NB4 (cell line): ENCODE measurements around the gene CRLF2.

ENCODE experiments used
- DNase-seq: peaks from one replicate; pipeline ENCODE4 v3.0.0; 2010; ENCODE audit warnings: low read depth
- H3K4me3 ChIP-seq: one replicate; pipeline ENCODE4 v1.5.1; 2011; ENCODE audit warnings: mild to moderate bottlenecking, low read depth, low read length, moderate library complexity
- MYC ChIP-seq: IDR thresholded peaks from 2 replicates; pipeline ENCODE4 v1.6.1; 2011; ENCODE audit warnings: low read depth, low read length
- POLR2A ChIP-seq: IDR thresholded peaks from 2 replicates; pipeline ENCODE4 v1.6.1; 2011; ENCODE audit warnings: mild to moderate bottlenecking; ENCODE audit not compliant: insufficient read length; ENCODE audit errors: extremely low read depth
- TF ChIP-seq, protein P1 (sequence below): IDR thresholded peaks from one replicate; pipeline ENCODE4 v1.5.1; 2012; ENCODE audit warnings: low read depth, low read length
- TF ChIP-seq, protein P2 (sequence below): IDR thresholded peaks from 2 replicates; pipeline ENCODE4 v1.6.1; 2011; ENCODE audit warnings: low read depth, low read length

The CRLF2 gene

DNA sequence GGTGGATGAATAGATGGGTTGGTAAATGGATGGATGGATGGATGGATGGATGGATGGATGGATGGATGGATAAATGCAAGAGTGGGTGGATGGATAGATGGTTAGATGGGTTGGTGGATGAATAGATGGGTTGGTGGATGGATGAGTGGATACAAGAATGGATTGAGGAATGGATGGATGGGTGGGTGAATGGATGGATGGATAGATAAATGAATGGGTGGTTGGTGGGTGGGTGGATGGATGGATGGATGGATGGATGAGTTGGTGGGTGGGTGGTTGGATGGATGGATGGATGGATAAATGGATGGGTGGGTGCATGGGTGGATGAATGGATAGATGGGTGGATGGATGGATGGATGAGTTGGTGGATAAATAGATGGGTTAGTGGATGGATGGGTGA is 13.8 kb upstream of the CRLF2 start:
- H3K4me3 ChIP-seq = no peak overlapping the region
- no peak for DNase-seq
- no peak for TF ChIP-seq MYC
- TF ChIP-seq, protein P1, sequence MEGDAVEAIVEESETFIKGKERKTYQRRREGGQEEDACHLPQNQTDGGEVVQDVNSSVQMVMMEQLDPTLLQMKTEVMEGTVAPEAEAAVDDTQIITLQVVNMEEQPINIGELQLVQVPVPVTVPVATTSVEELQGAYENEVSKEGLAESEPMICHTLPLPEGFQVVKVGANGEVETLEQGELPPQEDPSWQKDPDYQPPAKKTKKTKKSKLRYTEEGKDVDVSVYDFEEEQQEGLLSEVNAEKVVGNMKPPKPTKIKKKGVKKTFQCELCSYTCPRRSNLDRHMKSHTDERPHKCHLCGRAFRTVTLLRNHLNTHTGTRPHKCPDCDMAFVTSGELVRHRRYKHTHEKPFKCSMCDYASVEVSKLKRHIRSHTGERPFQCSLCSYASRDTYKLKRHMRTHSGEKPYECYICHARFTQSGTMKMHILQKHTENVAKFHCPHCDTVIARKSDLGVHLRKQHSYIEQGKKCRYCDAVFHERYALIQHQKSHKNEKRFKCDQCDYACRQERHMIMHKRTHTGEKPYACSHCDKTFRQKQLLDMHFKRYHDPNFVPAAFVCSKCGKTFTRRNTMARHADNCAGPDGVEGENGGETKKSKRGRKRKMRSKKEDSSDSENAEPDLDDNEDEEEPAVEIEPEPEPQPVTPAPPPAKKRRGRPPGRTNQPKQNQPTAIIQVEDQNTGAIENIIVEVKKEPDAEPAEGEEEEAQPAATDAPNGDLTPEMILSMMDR = no peak
- TF ChIP-seq, protein P2, sequence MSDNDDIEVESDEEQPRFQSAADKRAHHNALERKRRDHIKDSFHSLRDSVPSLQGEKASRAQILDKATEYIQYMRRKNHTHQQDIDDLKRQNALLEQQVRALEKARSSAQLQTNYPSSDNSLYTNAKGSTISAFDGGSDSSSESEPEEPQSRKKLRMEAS = no peak
- TF ChIP-seq POLR2A = no peak

DNA sequence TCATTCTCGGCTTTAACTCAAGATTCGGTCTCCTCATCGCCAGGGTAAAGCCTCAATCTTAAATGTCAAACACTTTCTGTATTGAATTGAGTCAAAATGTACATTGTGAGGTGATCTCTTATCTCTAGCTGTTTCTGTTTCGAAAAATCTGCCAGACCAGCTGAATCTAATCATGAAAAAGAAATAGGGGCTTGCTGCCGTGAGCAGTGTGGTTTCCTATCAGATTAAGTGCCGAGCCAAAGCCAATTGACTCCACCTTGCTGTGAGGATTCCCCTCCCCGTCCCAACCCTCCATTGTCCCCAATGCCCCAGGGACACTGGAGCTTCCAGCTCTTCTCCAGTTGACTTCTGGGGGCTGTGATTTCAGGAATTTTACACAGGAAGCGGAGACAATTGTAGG is 12.5 kb upstream of the CRLF2 start:
- TF ChIP-seq, protein P2 = no peak
- TF ChIP-seq MYC (no peak), POLR2A (no peak)
- TF ChIP-seq, protein P1 = no peak
- no peak for DNase-seq
- no peak overlapping the region for H3K4me3 ChIP-seq

DNA sequence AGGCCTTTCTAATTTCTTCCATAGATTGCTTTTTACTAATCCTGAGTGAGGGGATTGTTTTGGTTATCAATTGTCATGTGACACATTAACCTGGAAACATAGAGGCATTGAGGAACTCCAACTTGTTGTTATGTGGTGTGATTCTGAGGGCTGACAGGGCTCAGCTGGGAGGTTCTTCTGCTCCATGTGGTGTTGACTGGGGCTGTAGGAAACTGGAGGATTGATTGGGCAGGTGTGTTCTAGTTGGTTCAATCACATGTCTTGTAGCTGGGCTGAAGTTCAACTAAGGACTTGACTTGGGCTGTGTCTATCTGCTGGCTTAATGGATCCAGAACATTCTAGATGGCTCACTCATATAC is 10.8 kb upstream of the CRLF2 start:
- TF ChIP-seq, protein P2 = 0 out of 2 replicates have a peak, but pooled peaks have one; percentile 17
- no peak for TF ChIP-seq POLR2A
- H3K4me3 ChIP-seq = no peak overlapping the region
- DNase-seq = no peak

DNA sequence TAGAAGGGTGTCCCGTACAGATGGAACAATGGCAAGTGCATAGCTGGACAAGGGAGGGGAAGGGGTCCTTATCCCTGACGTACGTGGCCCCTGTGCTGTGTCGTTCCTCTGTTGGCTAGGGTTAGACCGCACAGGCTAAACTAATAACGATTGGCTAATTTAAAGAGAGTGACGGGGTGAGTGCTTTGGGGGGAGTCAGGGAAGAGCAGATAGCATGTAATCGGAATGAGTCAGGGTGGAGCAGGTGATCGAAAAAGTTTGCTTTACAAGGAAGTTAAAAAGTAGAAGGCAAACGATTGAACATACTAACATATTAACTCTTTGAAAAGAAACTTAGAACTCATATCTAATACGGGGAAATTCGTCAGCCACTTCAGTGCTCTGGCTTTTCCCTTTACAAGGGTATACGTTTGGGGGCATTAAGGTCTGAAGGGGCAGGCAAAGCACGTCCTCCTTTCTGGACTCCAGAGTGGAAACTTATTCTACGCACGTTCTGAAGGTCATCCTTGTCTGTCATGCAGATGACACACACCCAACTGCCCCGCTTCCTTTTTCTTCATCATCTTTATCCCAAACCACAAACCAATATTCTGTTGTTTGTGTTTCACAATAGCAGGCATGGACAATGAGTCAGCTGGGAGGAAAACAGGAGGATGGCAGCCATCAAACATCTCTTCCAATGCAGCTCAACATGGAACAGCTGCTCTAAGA is 10.2 kb upstream of the CRLF2 start:
- H3K4me3 ChIP-seq = no peak overlapping the region
- peak; percentile 88 for DNase-seq
- TF ChIP-seq, protein P2 = no peak
- TF ChIP-seq POLR2A = no peak
- TF ChIP-seq MYC = peak; percentile 53

DNA sequence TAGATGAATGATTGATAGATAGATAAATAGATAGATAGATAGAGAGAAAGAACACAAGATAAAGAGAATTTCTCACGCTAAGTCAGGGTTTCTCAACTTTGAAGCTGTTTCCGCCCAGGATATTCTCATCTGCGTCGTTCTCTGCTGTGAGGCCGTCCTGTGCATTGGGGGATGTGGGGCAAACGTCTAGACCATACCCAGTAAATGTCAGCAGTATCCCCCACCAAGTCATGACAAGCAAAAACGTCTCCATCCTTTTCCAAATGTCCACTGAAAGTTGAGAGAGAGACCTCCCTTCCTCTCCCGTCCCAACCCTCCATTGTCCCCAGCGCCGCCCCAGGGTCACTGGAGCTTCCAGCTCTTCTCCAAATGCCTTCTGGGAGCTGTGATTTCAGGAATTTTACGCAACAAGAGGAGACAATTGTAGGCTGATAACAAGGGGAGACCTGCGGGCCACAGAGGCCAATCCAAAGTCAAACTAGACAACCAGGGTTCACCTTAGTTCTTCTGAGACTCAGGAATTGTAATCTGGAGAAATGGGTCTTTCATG is 8.9 kb upstream of the CRLF2 start:
- H3K4me3 ChIP-seq = no peak overlapping the region
- TF ChIP-seq, protein P2 = no peak
- no peak for TF ChIP-seq MYC
- no peak for TF ChIP-seq POLR2A
- TF ChIP-seq, protein P1 = no peak
- DNase-seq = no peak

DNA sequence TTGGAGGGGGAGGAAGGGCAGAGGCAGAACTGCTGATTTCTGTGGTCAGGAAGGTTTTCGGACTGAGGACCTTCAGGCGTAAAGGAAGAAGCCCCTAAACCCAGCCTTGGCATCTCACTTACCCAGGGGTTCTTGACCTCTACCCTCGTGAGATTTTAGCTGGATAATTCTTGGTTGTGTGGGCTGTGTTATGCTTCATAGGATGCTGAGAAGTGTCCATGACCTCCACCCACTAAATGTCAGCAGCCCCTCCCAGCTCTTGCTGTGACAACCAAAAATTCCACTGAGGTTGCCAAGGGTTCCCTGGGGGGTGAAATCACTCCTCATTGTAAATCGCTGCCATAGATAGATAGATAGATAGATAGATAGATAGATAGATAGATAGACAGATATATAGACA is 5.8 kb upstream of the CRLF2 start:
- TF ChIP-seq, protein P1 = no peak
- TF ChIP-seq POLR2A = no peak
- no peak for TF ChIP-seq MYC

More for the DNA sequence above, 5.8 kb upstream of the CRLF2 start:
- H3K4me3 ChIP-seq = no peak overlapping the region
- DNase-seq = no peak
